A673 (cell line): ENCODE data around the gene IFITM5.

ENCODE experiments used
- EZH2 ChIP-seq: fragments of 200-600 bp; sonication (generic); IDR thresholded peaks from 2 replicates; pipeline ENCODE4 v1.6.1; 2017; ENCODE audit warnings: borderline replicate concordance, low read depth, mild to moderate bottlenecking, mixed read lengths, antibody characterized with exemption, low read length; ENCODE audit not compliant: poor library complexity, severe bottlenecking
- TF ChIP-seq, protein P1 (sequence below): fragments of 300-800, 200-600 bp; sonication (generic); conservative IDR thresholded peaks from 2 replicates; pipeline ENCODE4 v1.5.1; 2017; ENCODE audit warnings: low read depth, mild to moderate bottlenecking, antibody characterized with exemption, low read length, moderate library complexity, mixed read lengths

DNA sequence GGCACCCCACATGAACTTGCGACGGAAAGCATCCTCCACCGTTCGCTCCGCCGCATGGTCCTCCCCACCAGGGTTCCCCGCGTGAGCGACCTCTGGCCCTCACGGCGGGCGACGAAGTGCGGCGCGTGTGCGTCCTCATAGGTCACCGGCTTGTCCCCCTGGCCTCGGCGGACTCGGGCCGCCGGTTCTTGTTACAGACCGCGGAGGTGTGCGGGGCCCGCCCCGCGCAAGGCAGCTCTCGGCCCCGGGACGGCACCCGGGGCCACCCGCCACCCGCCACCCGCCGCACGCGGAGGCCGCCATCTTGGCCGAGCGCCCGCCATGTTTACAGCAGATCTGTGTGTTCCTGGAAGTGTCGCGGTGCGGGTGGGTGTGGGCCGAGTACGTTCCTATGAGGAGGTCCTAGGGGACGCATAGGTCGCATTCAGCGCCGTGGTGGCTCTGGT lies 4.8 kb upstream of the IFITM5 start:
- TF ChIP-seq, protein P1, sequence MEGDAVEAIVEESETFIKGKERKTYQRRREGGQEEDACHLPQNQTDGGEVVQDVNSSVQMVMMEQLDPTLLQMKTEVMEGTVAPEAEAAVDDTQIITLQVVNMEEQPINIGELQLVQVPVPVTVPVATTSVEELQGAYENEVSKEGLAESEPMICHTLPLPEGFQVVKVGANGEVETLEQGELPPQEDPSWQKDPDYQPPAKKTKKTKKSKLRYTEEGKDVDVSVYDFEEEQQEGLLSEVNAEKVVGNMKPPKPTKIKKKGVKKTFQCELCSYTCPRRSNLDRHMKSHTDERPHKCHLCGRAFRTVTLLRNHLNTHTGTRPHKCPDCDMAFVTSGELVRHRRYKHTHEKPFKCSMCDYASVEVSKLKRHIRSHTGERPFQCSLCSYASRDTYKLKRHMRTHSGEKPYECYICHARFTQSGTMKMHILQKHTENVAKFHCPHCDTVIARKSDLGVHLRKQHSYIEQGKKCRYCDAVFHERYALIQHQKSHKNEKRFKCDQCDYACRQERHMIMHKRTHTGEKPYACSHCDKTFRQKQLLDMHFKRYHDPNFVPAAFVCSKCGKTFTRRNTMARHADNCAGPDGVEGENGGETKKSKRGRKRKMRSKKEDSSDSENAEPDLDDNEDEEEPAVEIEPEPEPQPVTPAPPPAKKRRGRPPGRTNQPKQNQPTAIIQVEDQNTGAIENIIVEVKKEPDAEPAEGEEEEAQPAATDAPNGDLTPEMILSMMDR: no peak
- no peak for TF ChIP-seq EZH2
